DOHH2 (cell line): ENCODE results near the gene TYW3.

Experiments used
- H3F3A ChIP-seq: fragments of 200-600 bp; sonication (generic), shearing (Covaris generic); 2 replicates; pipeline ENCODE4 v1.6.0; 2016; ENCODE audit warnings: antibody characterized with exemption, mild to moderate bottlenecking; ENCODE audit not compliant: control insufficient read depth, insufficient read depth
- H3K27ac ChIP-seq: fragments of 200-600 bp; sonication (generic); 2 replicates; pipeline ENCODE4 v1.5.1; 2014; ENCODE audit warnings: low read depth, mild to moderate bottlenecking, low read length, moderate library complexity
- H3K27me3 ChIP-seq: fragments of 200-600 bp; sonication (generic); 2 replicates; pipeline ENCODE4 v1.6.1; 2014; ENCODE audit warnings: mild to moderate bottlenecking, low read length, mixed read lengths; ENCODE audit not compliant: control insufficient read depth
- H3K36me3 ChIP-seq: fragments of 200-600 bp; sonication (generic); 2 replicates; pipeline ENCODE4 v1.6.1; 2014; ENCODE audit warnings: mild to moderate bottlenecking, low read length, moderate library complexity, mixed read lengths; ENCODE audit not compliant: control insufficient read depth
- H3K4me1 ChIP-seq: fragments of 200-600 bp; sonication (generic); 2 replicates; pipeline ENCODE4 v1.6.1; 2014; ENCODE audit warnings: mild to moderate bottlenecking, low read length, mixed read lengths; ENCODE audit not compliant: control insufficient read depth
- H3K4me2 ChIP-seq: fragments of 200-600 bp; sonication (generic); 2 replicates; pipeline ENCODE4 v1.6.0; 2014; ENCODE audit warnings: mild to moderate bottlenecking, low read length, moderate library complexity
- H3K4me3 ChIP-seq: fragments of 200-600 bp; sonication (generic); 2 replicates; pipeline ENCODE4 v1.5.1; 2014; ENCODE audit warnings: mild to moderate bottlenecking, low read length, mixed read lengths
- H3K79me2 ChIP-seq: fragments of 200-600 bp; sonication (generic); 2 replicates; pipeline ENCODE4 v1.6.1; 2014; ENCODE audit warnings: mild to moderate bottlenecking, low read length, mixed read lengths; ENCODE audit not compliant: control insufficient read depth
- H3K9me2 ChIP-seq: fragments of 200-600 bp; sonication (generic); replicated peaks from 2 replicates; pipeline ENCODE4 v1.6.1; 2014; ENCODE audit warnings: mild to moderate bottlenecking, low read length, mixed read lengths; ENCODE audit not compliant: control insufficient read depth
- H3K9me3 ChIP-seq: fragments of 200-600 bp; sonication (generic); 2 replicates; pipeline ENCODE4 v1.6.1; 2014; ENCODE audit warnings: antibody characterized with exemption, low read length, mixed read lengths; ENCODE audit not compliant: control insufficient read depth, insufficient read depth
- H4K20me1 ChIP-seq: fragments of 200-600 bp; sonication (generic); 2 replicates; pipeline ENCODE4 v1.6.0; 2014; ENCODE audit warnings: low read depth, mild to moderate bottlenecking, antibody characterized with exemption, low read length, moderate library complexity; ENCODE audit not compliant: control insufficient read depth, insufficient read depth
- CTCF ChIP-seq: fragments of 200-600 bp; sonication (generic); IDR thresholded peaks from one replicate; pipeline ENCODE4 v1.5.1; 2014; ENCODE audit warnings: antibody characterized with exemption, mild to moderate bottlenecking, low read depth, low read length; ENCODE audit not compliant: poor library complexity, severe bottlenecking
- EZH2phosphoT487 ChIP-seq: fragments of 200-600 bp; sonication (generic); IDR thresholded peaks from 2 replicates; pipeline ENCODE4 v1.6.1; 2017; ENCODE audit warnings: borderline replicate concordance, mild to moderate bottlenecking, antibody characterized with exemption, low read length, moderate library complexity, mixed read lengths

Gene TYW3

GRCh38 chr1:74714429-74715235, 18.3 kb upstream of the TYW3 start:
- H3K9me3 ChIP-seq: no peaks in the 10 kb centered on the region
- TF ChIP-seq EZH2phosphoT487: no peak
- no peak for TF ChIP-seq CTCF
- peaks cover 37% of the 10 kb centered on the region for H3K36me3 ChIP-seq

GRCh38 chr1:74715236-74715502, 17.8 kb upstream of the TYW3 start:
- H3K79me2 ChIP-seq: no peaks in the 10 kb centered on the region
- no peaks in the 10 kb centered on the region for H3K9me3 ChIP-seq
- no peaks in the 10 kb centered on the region for H4K20me1 ChIP-seq
- H3K9me2 ChIP-seq: no peaks in the 10 kb centered on the region
- H3K4me1 ChIP-seq: no peaks in the 10 kb centered on the region
- no peaks in the 10 kb centered on the region for H3K27me3 ChIP-seq
- H3K4me2 ChIP-seq: no peak overlapping the region
- no peak overlapping the region for H3K4me3 ChIP-seq
- TF ChIP-seq CTCF (no peak), EZH2phosphoT487 (no peak)
- no peak overlapping the region for H3K27ac ChIP-seq
- H3K36me3 ChIP-seq: peaks cover 39% of the 10 kb centered on the region
- no peaks in the 10 kb centered on the region for H3F3A ChIP-seq

More at GRCh38 chr1:74714429-74715235, 18.3 kb upstream of the TYW3 start:
- Histone ChIP-seq H3K79me2 (no peaks in the 10 kb centered on the region), H4K20me1 (no peaks in the 10 kb centered on the region), H3K9me2 (no peaks in the 10 kb centered on the region), H3K27me3 (no peaks in the 10 kb centered on the region), H3K27ac (no peak overlapping the region), H3K4me1 (no peaks in the 10 kb centered on the region), H3K4me2 (no peak overlapping the region), H3F3A (no peaks in the 10 kb centered on the region), H3K4me3 (no peak overlapping the region)

GRCh38 chr1:74715806-74716205, 17.1 kb upstream of the TYW3 start:
- H3K9me3 ChIP-seq: no peaks in the 10 kb centered on the region
- H3K79me2 ChIP-seq: no peaks in the 10 kb centered on the region
- H3K4me2 ChIP-seq: no peak overlapping the region
- no peaks in the 10 kb centered on the region for H4K20me1 ChIP-seq
- TF ChIP-seq EZH2phosphoT487: no peak
- TF ChIP-seq CTCF: no peak
- no peak overlapping the region for H3K27ac ChIP-seq
- H3F3A ChIP-seq: no peaks in the 10 kb centered on the region
- H3K36me3 ChIP-seq: peaks cover 44% of the 10 kb centered on the region
- H3K4me3 ChIP-seq: no peak overlapping the region
- H3K27me3 ChIP-seq: no peaks in the 10 kb centered on the region
- no peaks in the 10 kb centered on the region for H3K9me2 ChIP-seq
- no peaks in the 10 kb centered on the region for H3K4me1 ChIP-seq
